ENCODE results near the gene EXOG.

Gene EXOG

DNA sequence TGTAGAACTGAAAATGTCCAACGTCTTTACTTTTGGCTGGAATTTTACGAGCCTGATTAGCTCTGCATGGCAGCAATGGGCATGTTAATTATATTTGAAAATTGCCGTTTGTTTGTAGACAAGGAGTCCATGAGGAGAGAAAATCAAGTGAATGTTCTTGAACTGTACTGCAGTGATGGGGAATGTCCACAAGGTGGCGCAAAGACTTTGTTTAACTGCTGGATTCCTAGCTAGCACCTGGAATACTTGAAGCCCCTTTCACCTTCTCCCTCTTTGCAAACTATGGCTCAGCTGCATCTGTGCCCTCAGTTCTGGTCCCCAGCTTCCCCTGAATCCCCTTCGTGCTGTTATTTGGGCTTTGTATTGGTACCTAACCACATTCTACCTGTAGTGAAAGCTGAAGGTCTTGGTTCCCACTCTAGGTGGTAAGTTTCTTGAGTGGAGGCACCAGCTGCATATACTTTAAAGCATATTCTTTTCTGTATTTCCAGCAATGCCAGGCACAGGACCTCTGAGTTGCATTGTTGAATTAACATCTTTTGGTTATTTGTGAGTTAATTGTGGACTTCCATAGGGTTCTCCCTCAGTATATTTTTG, 25.3 kb downstream of the EXOG start:
- TF ChIP-seq ZNF8 (CRISPR knock-in tag; IDR thresholded peaks at IDR 0.05), result no peak
- no peak for TF ChIP-seq ARNTL (CRISPR knock-in tag; IDR thresholded peaks at IDR 0.05; ENCODE audit: borderline replicate concordance, low read depth)
- TF ChIP-seq POU6F1 (CRISPR knock-in tag; IDR thresholded peaks at IDR 0.05; ENCODE audit: borderline replicate concordance, low read depth), result no peak
- no peak for TF ChIP-seq RARB (CRISPR knock-in tag; IDR thresholded peaks at IDR 0.05)
- no peak for TF ChIP-seq OSR1 (CRISPR knock-in tag; IDR thresholded peaks at IDR 0.05)
- TF ChIP-seq CSDC2 (CRISPR knock-in tag; IDR thresholded peaks at IDR 0.05), result no peak
- no peak for TF ChIP-seq ESRRG (CRISPR knock-in tag; IDR thresholded peaks at IDR 0.05)
- no peak for TF ChIP-seq PPARA (CRISPR knock-in tag; IDR thresholded peaks at IDR 0.05; ENCODE audit: borderline replicate concordance)
- no peak for TF ChIP-seq ZNF565 (CRISPR knock-in tag; conservative IDR thresholded peaks at IDR 0.05; ENCODE audit: low read depth)
- no peak for TF ChIP-seq PATZ1 (CRISPR knock-in tag; IDR thresholded peaks at IDR 0.05; ENCODE audit: borderline replicate concordance)
- TF ChIP-seq TOX (CRISPR knock-in tag; IDR thresholded peaks at IDR 0.05; ENCODE audit: borderline replicate concordance), result no peak
- TF ChIP-seq, protein P1, sequence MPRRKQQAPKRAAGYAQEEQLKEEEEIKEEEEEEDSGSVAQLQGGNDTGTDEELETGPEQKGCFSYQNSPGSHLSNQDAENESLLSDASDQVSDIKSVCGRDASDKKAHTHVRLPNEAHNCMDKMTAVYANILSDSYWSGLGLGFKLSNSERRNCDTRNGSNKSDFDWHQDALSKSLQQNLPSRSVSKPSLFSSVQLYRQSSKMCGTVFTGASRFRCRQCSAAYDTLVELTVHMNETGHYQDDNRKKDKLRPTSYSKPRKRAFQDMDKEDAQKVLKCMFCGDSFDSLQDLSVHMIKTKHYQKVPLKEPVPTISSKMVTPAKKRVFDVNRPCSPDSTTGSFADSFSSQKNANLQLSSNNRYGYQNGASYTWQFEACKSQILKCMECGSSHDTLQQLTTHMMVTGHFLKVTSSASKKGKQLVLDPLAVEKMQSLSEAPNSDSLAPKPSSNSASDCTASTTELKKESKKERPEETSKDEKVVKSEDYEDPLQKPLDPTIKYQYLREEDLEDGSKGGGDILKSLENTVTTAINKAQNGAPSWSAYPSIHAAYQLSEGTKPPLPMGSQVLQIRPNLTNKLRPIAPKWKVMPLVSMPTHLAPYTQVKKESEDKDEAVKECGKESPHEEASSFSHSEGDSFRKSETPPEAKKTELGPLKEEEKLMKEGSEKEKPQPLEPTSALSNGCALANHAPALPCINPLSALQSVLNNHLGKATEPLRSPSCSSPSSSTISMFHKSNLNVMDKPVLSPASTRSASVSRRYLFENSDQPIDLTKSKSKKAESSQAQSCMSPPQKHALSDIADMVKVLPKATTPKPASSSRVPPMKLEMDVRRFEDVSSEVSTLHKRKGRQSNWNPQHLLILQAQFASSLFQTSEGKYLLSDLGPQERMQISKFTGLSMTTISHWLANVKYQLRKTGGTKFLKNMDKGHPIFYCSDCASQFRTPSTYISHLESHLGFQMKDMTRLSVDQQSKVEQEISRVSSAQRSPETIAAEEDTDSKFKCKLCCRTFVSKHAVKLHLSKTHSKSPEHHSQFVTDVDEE (CRISPR knock-in tag; IDR thresholded peaks at IDR 0.05), result no peak
- no peak for TF ChIP-seq TCF4 (CRISPR knock-in tag; IDR thresholded peaks at IDR 0.05; ENCODE audit: borderline replicate concordance)
- TF ChIP-seq ISL1 (CRISPR knock-in tag; IDR thresholded peaks at IDR 0.05), result no peak
- TF ChIP-seq CSRNP3 (CRISPR knock-in tag; IDR thresholded peaks at IDR 0.05), result no peak
- no peak for TF ChIP-seq SNAI2 (CRISPR knock-in tag; IDR thresholded peaks at IDR 0.05)
- no peak for TF ChIP-seq CREB5 (CRISPR knock-in tag; IDR thresholded peaks at IDR 0.05; ENCODE audit: low read depth)
- TF ChIP-seq GLIS3 (CRISPR knock-in tag; IDR thresholded peaks at IDR 0.05), result no peak
- peak; percentile 52; the same call in 2 of the 3 replicates for ATAC-seq

DNA sequence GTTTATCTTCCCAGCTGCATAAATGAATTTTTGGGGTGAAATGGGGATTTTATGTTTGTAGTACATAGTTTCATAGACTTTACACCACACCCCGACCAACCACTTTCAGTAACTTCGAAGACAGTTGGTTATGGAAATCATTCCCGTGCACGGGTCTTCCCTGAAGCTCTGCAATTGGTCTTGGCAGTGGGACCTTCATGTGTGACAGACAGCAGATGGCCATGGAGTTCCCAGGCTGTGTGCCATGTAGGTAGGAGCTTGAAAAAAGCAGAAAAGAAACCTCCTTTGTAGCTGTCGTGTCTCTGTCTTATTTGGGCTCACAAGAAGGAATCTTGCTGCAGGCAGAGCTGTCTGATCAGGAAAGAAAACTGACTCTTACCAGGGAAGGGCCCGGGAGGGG, 25.9 kb downstream of the EXOG start:
- TF ChIP-seq ESRRG (CRISPR knock-in tag; IDR thresholded peaks at IDR 0.05) (no peak), POU6F1 (CRISPR knock-in tag; IDR thresholded peaks at IDR 0.05; ENCODE audit: borderline replicate concordance, low read depth) (no peak), ZFP3 (CRISPR knock-in tag; IDR thresholded peaks at IDR 0.05) (no peak), ZNF8 (CRISPR knock-in tag; IDR thresholded peaks at IDR 0.05) (no peak), PATZ1 (CRISPR knock-in tag; IDR thresholded peaks at IDR 0.05; ENCODE audit: borderline replicate concordance) (no peak), TCF4 (CRISPR knock-in tag; IDR thresholded peaks at IDR 0.05; ENCODE audit: borderline replicate concordance) (no peak), ARNTL (CRISPR knock-in tag; IDR thresholded peaks at IDR 0.05; ENCODE audit: borderline replicate concordance, low read depth) (no peak), ISL1 (CRISPR knock-in tag; IDR thresholded peaks at IDR 0.05) (no peak), OSR1 (CRISPR knock-in tag; IDR thresholded peaks at IDR 0.05) (no peak), RARB (CRISPR knock-in tag; IDR thresholded peaks at IDR 0.05) (no peak), TOX (CRISPR knock-in tag; IDR thresholded peaks at IDR 0.05; ENCODE audit: borderline replicate concordance) (no peak), ZNF70 (CRISPR knock-in tag; IDR thresholded peaks at IDR 0.05) (no peak)
- ATAC-seq, result no peak

Measured in SK-N-SH treated with all-trans-retinoic acid at 6 μM for 48 hours (cell line).